Measurements from ENCODE around the gene GREM2.

DNA sequence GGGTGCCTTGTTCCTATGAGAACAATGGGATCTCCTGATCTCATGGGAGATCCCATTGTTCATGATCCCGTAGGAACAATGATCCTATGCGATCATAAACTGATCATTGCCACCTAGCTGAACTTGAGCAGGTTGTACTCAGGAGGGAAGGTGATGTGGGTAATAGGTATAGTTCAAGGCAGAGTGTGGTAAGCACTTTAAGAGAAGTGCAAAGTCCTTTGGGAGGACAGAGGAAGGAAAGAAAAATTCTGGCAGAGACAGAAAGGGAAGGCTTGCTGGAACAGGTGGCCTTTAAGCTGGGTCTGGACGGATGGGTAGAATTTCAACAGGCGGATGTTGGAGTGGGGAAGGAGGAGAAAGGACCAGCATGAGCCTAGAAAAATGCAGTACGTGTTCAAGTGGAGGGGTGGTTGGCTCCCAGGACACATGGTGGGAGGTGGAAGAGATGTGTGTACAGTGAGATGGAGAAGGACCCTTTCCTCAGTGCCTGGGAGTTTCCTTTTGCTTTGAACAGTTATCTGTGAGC is 22.3 kb downstream of the GREM2 start:
- TF ChIP-seq EZH2 (IDR thresholded peaks at IDR 0.05; ENCODE audit: borderline replicate concordance, low read length): no peak
- TF ChIP-seq, protein P1, sequence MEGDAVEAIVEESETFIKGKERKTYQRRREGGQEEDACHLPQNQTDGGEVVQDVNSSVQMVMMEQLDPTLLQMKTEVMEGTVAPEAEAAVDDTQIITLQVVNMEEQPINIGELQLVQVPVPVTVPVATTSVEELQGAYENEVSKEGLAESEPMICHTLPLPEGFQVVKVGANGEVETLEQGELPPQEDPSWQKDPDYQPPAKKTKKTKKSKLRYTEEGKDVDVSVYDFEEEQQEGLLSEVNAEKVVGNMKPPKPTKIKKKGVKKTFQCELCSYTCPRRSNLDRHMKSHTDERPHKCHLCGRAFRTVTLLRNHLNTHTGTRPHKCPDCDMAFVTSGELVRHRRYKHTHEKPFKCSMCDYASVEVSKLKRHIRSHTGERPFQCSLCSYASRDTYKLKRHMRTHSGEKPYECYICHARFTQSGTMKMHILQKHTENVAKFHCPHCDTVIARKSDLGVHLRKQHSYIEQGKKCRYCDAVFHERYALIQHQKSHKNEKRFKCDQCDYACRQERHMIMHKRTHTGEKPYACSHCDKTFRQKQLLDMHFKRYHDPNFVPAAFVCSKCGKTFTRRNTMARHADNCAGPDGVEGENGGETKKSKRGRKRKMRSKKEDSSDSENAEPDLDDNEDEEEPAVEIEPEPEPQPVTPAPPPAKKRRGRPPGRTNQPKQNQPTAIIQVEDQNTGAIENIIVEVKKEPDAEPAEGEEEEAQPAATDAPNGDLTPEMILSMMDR (conservative IDR thresholded peaks at IDR 0.05 in 1 of 2, IDR thresholded peaks at IDR 0.05 in 1 of 2; ENCODE audit: extremely low read depth in 1 of 2, insufficient read depth in 1 of 2, low read depth in 1 of 2, low read length in 2 of 2): no peak

All from mammary epithelial cell (primary cell).